Measurements from ENCODE around the gene NRCAM. TPM values are rescaled to one million over a fixed set of nuclear protein-coding genes. Genes with fewer than 3 reads are reported as not detected.

The NRCAM gene
- total RNA-seq, 2 donors from 2014 or later, result 17.9 to 28.2 TPM

- no peaks in the 10 kb centered on the region for H3K9me3 Mint-ChIP-seq
- H3K4me1 Mint-ChIP-seq, result peaks cover 10% of the 10 kb centered on the region
- H3K27me3 Mint-ChIP-seq (ENCODE audit: insufficient read depth), result no peaks in the 10 kb centered on the region
- TF ChIP-seq CTCF (conservative IDR thresholded peaks at IDR 0.05), result no peak
- Histone ChIP-seq H3K27me3 (ENCODE audit: control insufficient read depth, insufficient read depth, low read length, poor library complexity, severe bottlenecking) (no peaks in the 10 kb centered on the region), H3K4me1 (ENCODE audit: control insufficient read depth, insufficient read depth, low read length) (peaks cover 3% of the 10 kb centered on the region), H3K36me3 (ENCODE audit: control insufficient read depth, insufficient read depth, low read length) (no peaks in the 10 kb centered on the region), H3K27ac (ENCODE audit: low read depth, low read length) (no peak overlapping the region), H3K4me3 (ENCODE audit: low read length) (no peak overlapping the region), H3K9ac (ENCODE audit: extremely low read depth, low read length, poor library complexity, severe bottlenecking) (no peak overlapping the region), H3K9me3 (ENCODE audit: control insufficient read depth, low read length) (no peaks in the 10 kb centered on the region)
- no peak overlapping the region for H3K4me3 Mint-ChIP-seq
- WGBS, 2 experiments (ENCODE audit: insufficient coverage in 1 of 2, insufficient read length in 1 of 2), result 93 to 97% methylated on average over 7 to 8 of the region's 8 CpGs
- H3K36me3 Mint-ChIP-seq (ENCODE audit: low read depth), result no peaks in the 10 kb centered on the region
- peak; percentile 67 for DNase-seq
- H3K27ac Mint-ChIP-seq, result no peak overlapping the region
Observed at GRCh38 chr7:108171164-108171563, 285.1 kb downstream of the NRCAM start.

GRCh38 chr7:108170251-108170650 is 286.0 kb downstream of the NRCAM start:
- H3K4me3 Mint-ChIP-seq, result no peak overlapping the region
- peaks cover 10% of the 10 kb centered on the region for H3K4me1 Mint-ChIP-seq
- H3K9me3 Mint-ChIP-seq, result no peaks in the 10 kb centered on the region
- H3K36me3 Mint-ChIP-seq (ENCODE audit: low read depth), result no peaks in the 10 kb centered on the region
- no peak overlapping the region for H3K9ac ChIP-seq (ENCODE audit: extremely low read depth, low read length, poor library complexity, severe bottlenecking)
- H3K36me3 ChIP-seq (ENCODE audit: control insufficient read depth, insufficient read depth, low read length), result no peaks in the 10 kb centered on the region
- H3K27ac ChIP-seq (ENCODE audit: low read depth, low read length), result no peak overlapping the region
- no peak for DNase-seq
- peak overlapping the region; percentile 16 for H3K4me3 ChIP-seq (ENCODE audit: low read length)
- H3K27me3 Mint-ChIP-seq (ENCODE audit: insufficient read depth), result no peaks in the 10 kb centered on the region
- no peak for TF ChIP-seq CTCF (conservative IDR thresholded peaks at IDR 0.05)
- H3K27ac Mint-ChIP-seq, result no peak overlapping the region
- WGBS, 2 experiments (ENCODE audit: insufficient coverage in 1 of 2, insufficient read length in 1 of 2), result 60 to 71% methylated on average over 4 to 5 of the region's 5 CpGs
- H3K27me3 ChIP-seq (ENCODE audit: control insufficient read depth, insufficient read depth, low read length, poor library complexity, severe bottlenecking), result no peaks in the 10 kb centered on the region
- H3K9me3 ChIP-seq (ENCODE audit: control insufficient read depth, low read length), result no peaks in the 10 kb centered on the region
- peaks cover 3% of the 10 kb centered on the region for H3K4me1 ChIP-seq (ENCODE audit: control insufficient read depth, insufficient read depth, low read length)

- H3K4me1 ChIP-seq (ENCODE audit: control insufficient read depth, insufficient read depth, low read length), result peaks cover 3% of the 10 kb centered on the region
- Mint-ChIP-seq H3K4me1 (peaks cover 14% of the 10 kb centered on the region), H3K27me3 (ENCODE audit: insufficient read depth) (no peaks in the 10 kb centered on the region), H3K27ac (no peak overlapping the region), H3K36me3 (ENCODE audit: low read depth) (no peaks in the 10 kb centered on the region), H3K9me3 (peaks cover 3% of the 10 kb centered on the region), H3K4me3 (no peak overlapping the region)
- DNase-seq, result no peak
- H3K27me3 ChIP-seq (ENCODE audit: control insufficient read depth, insufficient read depth, low read length, poor library complexity, severe bottlenecking), result no peaks in the 10 kb centered on the region
- no peaks in the 10 kb centered on the region for H3K36me3 ChIP-seq (ENCODE audit: control insufficient read depth, insufficient read depth, low read length)
- TF ChIP-seq CTCF (conservative IDR thresholded peaks at IDR 0.05), result no peak
- WGBS, 2 experiments (ENCODE audit: insufficient coverage in 1 of 2, insufficient read length in 1 of 2), result 95 to 99% methylated on average over 7 of the region's 7 CpGs
- H3K27ac ChIP-seq (ENCODE audit: low read depth, low read length), result no peak overlapping the region
- no peak overlapping the region for H3K4me3 ChIP-seq (ENCODE audit: low read length)
- no peaks in the 10 kb centered on the region for H3K9me3 ChIP-seq (ENCODE audit: control insufficient read depth, low read length)
- H3K9ac ChIP-seq (ENCODE audit: extremely low read depth, low read length, poor library complexity, severe bottlenecking), result no peak overlapping the region
Observed at GRCh38 chr7:108167460-108167859, 288.8 kb downstream of the NRCAM start.
